Choroid plexus epithelial cell (primary cell): Measurements from ENCODE around the gene OR2V2.

ENCODE experiments used
- DNase-seq: peaks from one replicate; pipeline ENCODE4 v3.0.0-alpha.2; 2010; ENCODE audit warnings: low read depth
- H3K4me3 ChIP-seq: 2 replicates; pipeline ENCODE4 v1.5.1; 2011; ENCODE audit warnings: low read depth, mild to moderate bottlenecking, control low read depth, low read length, moderate library complexity
- CTCF ChIP-seq: conservative IDR thresholded peaks from 2 replicates; pipeline ENCODE4 v1.5.1; 2011; ENCODE audit warnings: low read depth, mild to moderate bottlenecking, control low read depth, inconsistent platforms, low read length, moderate library complexity

OR2V2 gene

GRCh38 chr5:181130832-181131496, 16.4 kb upstream of the OR2V2 start, which contains the start of gene OR2V1:
OR2V1 (minus strand) TSS chr5:181131169; CDS start chr5:181125304, 5,865 bp downstream.
- no peak within 1 kb of the TSS for H3K4me3 ChIP-seq
- no peak for TF ChIP-seq CTCF

GRCh38 chr5:181131514-181131913, 15.9 kb upstream of the OR2V2 start:
- DNase-seq: no peak
- H3K4me3 ChIP-seq: no peak overlapping the region
- TF ChIP-seq CTCF: no peak

More at GRCh38 chr5:181130832-181131496, 16.4 kb upstream of the OR2V2 start, which contains the start of gene OR2V1:
- no peak for DNase-seq

- DNase-seq: no peak
- no peak overlapping the region for H3K4me3 ChIP-seq
- TF ChIP-seq CTCF: no peak
Observed at GRCh38 chr5:181133083-181133482, 14.3 kb upstream of the OR2V2 start.

GRCh38 chr5:181133610-181134231, 13.7 kb upstream of the OR2V2 start:
- H3K4me3 ChIP-seq: no peak overlapping the region
- DNase-seq: peak; percentile 68
- no peak for TF ChIP-seq CTCF

GRCh38 chr5:181134259-181134658, 13.1 kb upstream of the OR2V2 start:
- no peak for DNase-seq
- no peak overlapping the region for H3K4me3 ChIP-seq
- no peak for TF ChIP-seq CTCF

GRCh38 chr5:181136361-181136955, 10.9 kb upstream of the OR2V2 start:
- no peak overlapping the region for H3K4me3 ChIP-seq
- TF ChIP-seq CTCF: no peak
- no peak for DNase-seq
